RKO (cell line): ENCODE data around the gene STYX.

ENCODE experiments used
- DNase-seq: peaks from one replicate; pipeline ENCODE4 v3.0.0-alpha.2; 2016; ENCODE audit warnings: low spot score

STYX gene

GRCh38 chr14:52729925-52730708, at the start of gene STYX:
Gene STYX (plus strand): TSS chr14:52730166. CDS start chr14:52730475, 309 bp downstream.
- peak; percentile 97 for DNase-seq

GRCh38 chr14:52683985-52684520, 45.9 kb upstream of the STYX start:
- no peak for DNase-seq

GRCh38 chr14:52686176-52686575, 43.8 kb upstream of the STYX start:
- no peak for DNase-seq

GRCh38 chr14:52690983-52691760, 38.8 kb upstream of the STYX start:
- DNase-seq = no peak

GRCh38 chr14:52692248-52692962, 37.6 kb upstream of the STYX start:
- no peak for DNase-seq

GRCh38 chr14:52693036-52693435, 36.9 kb upstream of the STYX start:
- no peak for DNase-seq

- DNase-seq = no peak
Observed at GRCh38 chr14:52693532-52693931, 36.4 kb upstream of the STYX start.

GRCh38 chr14:52694761-52695480, 35.0 kb upstream of the STYX start:
- DNase-seq = peak; percentile 62

GRCh38 chr14:52695481-52696091, 34.4 kb upstream of the STYX start, which contains the start of gene ERO1A:
Gene ERO1A (minus strand): TSS chr14:52695558. CDS start chr14:52695481, 77 bp downstream.
- peak; percentile 82 for DNase-seq

GRCh38 chr14:52700701-52701172, 29.2 kb upstream of the STYX start:
- no peak for DNase-seq

GRCh38 chr14:52701223-52701622, 28.7 kb upstream of the STYX start:
- no peak for DNase-seq

- DNase-seq = peak; percentile 79
Observed at GRCh38 chr14:52703225-52703624, 26.7 kb upstream of the STYX start.

- no peak for DNase-seq
Observed at GRCh38 chr14:52703664-52704063, 26.3 kb upstream of the STYX start.

- peak; percentile 54 for DNase-seq
Observed at GRCh38 chr14:52706286-52706685, 23.7 kb upstream of the STYX start.

- DNase-seq = peak; percentile 92
Observed at GRCh38 chr14:52706724-52707706, 23.0 kb upstream of the STYX start, which contains the start of gene PSMC6. Gene PSMC6 (plus strand): TSS chr14:52707200. CDS start chr14:52707220, 20 bp downstream.

- no peak for DNase-seq
Observed at GRCh38 chr14:52711666-52712065, 18.3 kb upstream of the STYX start.

- DNase-seq = no peak
Observed at GRCh38 chr14:52716155-52716554, 13.8 kb upstream of the STYX start.

- no peak for DNase-seq
Observed at GRCh38 chr14:52723514-52724359, 6.2 kb upstream of the STYX start.

- no peak for DNase-seq
Observed at GRCh38 chr14:52724360-52724644, 5.7 kb upstream of the STYX start.
